CD4-positive, alpha-beta T cell treated with Interleukin-21 for 1 hour (primary cell): ENCODE data around the gene STK4.

Experiments
- DNase-seq: peaks from one replicate; pipeline ENCODE4 v3.0.0-alpha.2; 2020

Gene STK4

DNA sequence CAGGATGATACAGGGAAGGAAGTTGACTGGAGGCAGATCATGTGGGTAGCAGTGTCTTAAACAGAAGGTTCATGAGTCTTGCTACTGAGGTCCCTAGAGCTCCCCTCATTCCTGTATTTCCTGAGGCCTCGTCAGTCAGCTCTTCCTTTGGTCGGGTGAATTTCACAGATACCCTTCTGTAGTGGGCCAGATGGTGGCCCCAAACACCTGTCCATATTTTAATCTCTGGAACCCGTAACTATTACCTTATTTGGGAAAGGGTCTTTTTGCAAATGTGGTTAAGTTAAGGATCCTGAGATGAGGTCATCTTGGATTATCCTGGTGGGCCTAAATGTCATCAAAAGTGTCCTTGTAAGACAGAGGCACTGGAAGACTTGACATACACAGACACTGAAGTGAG, 125.1 kb downstream of the STK4 start:
- no peak for DNase-seq

DNA sequence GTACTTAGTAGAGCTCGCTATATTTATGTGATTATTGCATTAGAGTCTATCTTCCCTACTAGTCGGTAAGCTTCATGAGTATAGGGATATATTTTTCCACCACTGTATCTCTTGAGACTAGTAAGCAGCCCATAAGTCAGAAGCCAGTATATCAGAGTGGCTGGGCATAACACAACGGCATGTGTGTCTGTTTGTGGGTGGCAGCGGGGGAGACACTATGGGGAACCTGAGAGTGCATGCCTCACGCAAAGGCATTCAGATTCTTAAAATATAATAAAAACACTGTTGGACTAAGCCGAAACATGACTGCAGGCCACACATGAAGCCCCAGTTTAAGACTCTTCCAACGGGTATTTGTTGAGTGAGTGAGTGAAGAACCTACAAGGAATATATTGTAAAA, 126.6 kb downstream of the STK4 start:
- DNase-seq: no peak

DNA sequence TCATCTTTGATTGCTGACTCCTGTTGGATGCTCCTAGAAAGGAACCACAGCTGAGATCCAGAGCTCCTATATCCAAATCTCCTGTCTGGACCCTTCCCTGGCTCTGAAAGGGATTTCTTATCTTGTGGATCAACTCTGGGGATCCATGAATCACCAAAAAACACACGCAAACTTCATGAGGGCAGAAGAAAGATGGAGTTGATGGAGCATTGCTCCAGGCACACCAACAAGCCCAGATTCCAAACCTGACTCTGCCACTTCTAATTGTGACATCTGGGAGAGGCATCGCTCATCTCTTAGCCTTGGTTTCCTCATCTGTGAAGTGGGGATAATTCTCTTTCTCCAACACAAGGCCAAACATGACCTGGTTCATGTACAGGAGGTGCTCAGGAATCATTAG, 127.9 kb downstream of the STK4 start:
- DNase-seq: no peak

GRCh38 chr20:45094864-45095574, 128.7 kb downstream of the STK4 start:
- no peak for DNase-seq

DNA sequence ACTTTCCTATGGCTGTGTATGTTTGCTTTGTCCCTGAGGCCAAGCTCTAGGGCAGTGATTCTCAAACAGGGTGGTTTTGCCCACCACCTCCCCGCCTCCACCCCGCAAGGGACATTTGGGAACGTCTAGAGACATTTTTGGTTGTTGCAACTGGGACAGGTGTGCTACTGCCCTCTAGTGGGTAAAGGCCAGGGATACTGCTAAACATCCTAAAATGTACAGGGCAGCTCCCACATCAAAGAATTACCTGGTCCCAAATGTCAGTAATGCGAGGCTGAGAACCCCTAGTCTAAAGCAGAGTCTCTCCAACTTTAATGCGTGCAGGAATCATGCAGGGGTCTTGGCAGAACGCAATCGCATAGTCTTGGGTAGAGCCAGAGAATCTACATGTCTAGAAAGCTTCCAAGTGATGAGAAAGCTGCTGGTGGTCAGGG, 129.5 kb downstream of the STK4 start:
- DNase-seq: peak; percentile 73

GRCh38 chr20:45096781-45097180, 130.5 kb downstream of the STK4 start:
- DNase-seq: no peak

GRCh38 chr20:45097485-45098102, 131.3 kb downstream of the STK4 start:
- peak; percentile 39 for DNase-seq

DNA sequence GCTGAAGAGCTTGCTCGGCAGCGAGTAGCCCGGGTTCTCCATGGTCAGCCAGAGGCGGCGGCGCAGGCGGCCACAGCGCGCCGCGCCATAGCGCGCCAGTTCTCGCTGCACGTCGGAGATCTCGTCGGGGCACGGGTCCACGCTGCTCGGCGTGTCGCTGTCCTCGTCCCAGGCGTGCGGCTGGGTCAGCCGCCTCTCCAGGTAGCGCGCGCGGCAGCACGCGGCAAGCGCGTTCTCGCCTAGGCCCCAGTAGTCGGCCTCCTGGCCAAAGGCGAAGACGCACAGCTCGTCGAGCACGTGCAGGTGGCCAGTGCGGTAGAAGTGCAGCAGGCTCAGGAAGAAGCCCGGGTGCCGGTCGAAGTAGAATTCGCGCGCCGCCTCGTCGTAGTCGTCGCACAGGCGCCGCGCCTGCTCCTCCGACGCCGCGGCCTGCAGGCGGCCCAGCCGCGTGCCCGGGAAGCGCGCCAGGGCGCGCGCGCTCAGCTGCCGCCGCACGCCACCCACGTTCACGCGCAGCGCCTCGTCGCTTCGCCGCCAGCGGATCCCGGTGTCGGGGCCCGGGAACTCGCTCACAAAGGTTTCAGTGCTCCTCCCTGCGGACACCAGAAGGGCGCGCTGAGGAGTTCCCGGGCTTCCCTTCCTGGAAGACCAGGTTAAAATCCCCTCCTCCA, 131.9 kb downstream of the STK4 start:
- peak; percentile 11 for DNase-seq

- DNase-seq: no peak
Measured at GRCh38 chr20:45100563-45101245, 134.4 kb downstream of the STK4 start, which contains the start of gene KCNS1. TSS of gene KCNS1 (minus strand) at chr20:45101127. CDS start at chr20:45099236, 1,891 bp downstream.

- no peak for DNase-seq
Measured at GRCh38 chr20:45101333-45101850, 135.1 kb downstream of the STK4 start.

DNA sequence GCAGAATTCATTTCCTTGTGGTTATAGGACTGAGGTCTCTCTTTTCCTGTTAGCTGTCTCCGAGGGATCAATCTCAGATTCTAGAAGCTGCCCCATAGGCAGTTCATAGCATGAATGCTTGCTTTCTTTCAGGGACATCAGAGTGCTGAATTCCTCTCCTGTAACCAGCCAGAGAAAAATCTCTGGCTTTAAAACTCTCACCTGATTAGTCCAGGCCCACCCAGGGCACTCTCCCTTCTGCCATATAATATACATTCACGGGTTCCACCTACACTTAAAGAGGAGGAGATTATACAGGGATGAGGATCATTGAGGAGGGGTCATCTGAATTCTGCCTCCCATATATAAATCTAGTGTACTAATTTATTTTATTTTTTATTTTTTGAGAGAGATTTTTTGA, 136.8 kb downstream of the STK4 start:
- DNase-seq: no peak

DNA sequence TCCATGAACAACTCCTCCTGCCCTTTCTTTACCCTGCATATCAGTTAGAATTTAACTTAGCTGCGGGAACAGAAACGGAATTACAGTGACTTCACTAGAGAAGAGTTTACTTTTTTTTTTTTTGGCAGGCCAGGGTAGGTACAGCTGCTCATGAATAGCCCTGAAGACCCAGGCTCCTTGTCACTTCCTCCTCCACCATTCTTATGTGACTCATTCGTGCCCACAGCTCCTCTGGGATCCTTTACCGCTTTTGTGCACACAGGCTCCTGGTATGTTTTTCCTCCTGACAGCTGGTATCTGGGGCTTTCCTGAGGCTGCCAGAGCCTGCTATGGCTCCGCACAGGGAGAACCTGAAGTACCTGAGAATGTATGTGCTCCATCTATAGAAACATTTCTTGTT, 138.5 kb downstream of the STK4 start:
- no peak for DNase-seq

- no peak for DNase-seq
Measured at GRCh38 chr20:45105317-45105716, 139.0 kb downstream of the STK4 start.

GRCh38 chr20:45109634-45110033, 143.3 kb downstream of the STK4 start:
- no peak for DNase-seq

- DNase-seq: no peak
Measured at GRCh38 chr20:45110301-45110700, 144.0 kb downstream of the STK4 start.

GRCh38 chr20:45111285-45111684, 145.0 kb downstream of the STK4 start:
- no peak for DNase-seq

DNA sequence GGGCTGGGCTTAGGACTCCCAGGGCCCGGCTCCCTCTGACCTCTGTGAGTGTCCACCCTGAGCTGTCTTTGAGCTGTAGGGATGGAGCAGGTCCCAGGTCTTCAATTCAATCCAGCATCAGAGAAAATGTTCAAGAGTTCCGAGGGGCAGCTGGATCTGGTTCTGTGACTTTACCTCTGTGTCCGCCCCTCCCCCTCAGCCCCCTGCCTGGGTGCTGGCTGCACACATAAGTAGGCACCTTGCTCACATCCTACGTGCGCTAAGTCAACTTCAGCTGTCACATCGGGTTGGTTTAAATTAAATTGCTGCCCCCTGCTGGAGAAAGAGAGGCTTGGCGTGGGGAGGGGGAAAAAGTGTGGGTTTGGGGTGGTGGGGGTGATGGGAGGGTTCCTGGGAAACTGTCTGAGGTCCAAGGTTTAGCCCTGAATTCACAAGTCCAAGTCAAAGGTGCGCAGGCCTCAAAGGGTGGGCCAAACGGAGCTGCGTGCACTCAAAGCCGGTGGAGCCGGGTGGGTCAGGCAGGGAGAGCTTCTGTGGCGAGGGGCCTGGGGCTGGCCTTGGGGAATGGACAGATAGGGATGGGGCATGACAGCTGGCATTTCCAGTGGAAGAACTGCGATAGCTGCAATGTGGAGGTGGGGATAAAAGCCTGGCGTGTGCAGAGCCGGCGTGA, 145.6 kb downstream of the STK4 start:
- peak; percentile 31 for DNase-seq

- no peak for DNase-seq
Measured at GRCh38 chr20:45112754-45113153, 146.4 kb downstream of the STK4 start.

GRCh38 chr20:45113865-45114264, 147.6 kb downstream of the STK4 start:
- DNase-seq: no peak

DNA sequence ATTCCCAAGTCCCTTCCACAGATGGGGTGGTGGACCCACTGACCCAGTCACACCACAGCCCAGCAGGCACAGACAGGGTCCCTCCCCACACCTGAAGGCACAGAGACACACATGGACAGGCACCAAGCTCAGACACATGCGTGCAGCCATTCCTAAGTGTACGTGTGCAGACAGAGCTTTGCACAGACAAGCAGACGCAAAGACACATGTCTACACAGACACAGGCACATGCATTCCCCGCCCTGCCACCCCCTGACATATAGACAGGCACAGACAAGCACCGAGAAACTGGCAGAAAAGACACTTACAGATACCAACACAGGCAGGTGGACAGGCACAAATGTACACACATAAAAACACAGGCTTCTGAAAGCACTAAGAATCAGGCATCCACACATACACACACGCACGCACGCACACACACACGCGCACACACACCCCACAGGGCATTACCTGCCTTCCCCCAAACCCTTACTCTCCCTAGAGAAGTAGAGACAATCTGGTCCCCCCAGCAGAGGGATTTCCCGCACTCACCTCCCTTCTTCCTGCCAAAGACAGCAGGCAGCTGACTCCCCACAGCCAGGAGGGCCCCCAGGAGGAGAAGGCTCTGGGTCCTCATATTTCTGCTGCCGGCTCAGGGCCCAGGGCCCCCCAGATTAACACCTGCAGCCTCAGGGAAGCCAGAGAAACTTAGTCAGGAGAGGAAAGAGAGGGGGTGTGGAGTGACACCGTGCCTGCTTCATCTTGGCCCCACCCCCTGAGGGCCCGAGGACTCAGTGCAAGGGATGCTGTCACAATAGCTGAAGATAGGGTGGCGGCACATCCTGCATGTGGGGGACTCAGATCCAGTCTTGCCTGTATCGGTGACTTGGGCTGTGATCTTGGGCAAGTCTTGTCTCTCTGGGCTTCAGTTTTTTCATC, 148.4 kb downstream of the STK4 start, which contains the start of gene WFDC5:
WFDC5 (minus strand) TSS at position 710 of the 921 bp plus-strand sequence; CDS start at position 619, 91 bp downstream.
- no peak for DNase-seq

DNA sequence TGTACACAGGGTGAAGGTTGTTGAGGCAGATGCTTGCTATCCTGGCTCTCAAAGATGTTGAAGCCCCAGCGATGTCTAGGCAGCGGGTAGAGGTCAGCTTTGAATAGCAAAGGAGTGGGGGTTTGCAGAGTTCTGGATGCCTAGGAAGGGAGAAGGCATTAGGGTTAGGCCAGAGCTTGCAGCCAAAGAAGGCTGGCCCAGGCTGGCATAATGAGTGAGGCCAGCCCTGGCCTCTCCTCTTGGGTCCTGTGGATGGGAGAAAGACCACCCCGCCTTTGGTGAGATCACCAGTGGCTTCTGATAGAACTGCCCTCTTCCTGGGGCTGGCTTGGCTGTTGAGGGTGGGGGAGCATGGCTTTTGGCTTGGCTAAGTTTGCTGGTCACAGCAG, 149.1 kb downstream of the STK4 start:
- DNase-seq: no peak
